GM21529 (cell line): ENCODE measurements around the gene PTPRN2.
"Not testable (repeated sequence)": the region's sequence is repeated elsewhere in the genome, so short reads cannot be mapped to it uniquely, and the experiment has no call there.

Experiments used
- ATAC-seq: cut with Tn5 transposase; IDR thresholded peaks from one replicate; pipeline ENCODE4 v1.9.1; 2021; ENCODE audit not compliant: unreplicated experiment

Gene PTPRN2

GRCh38 chr7:157784979-157785441 lies 802.6 kb downstream of the PTPRN2 start:
- no peak for ATAC-seq

GRCh38 chr7:157784041-157784835 lies 803.4 kb downstream of the PTPRN2 start:
- ATAC-seq, result no peak

GRCh38 chr7:157782041-157782440 lies 805.6 kb downstream of the PTPRN2 start:
- no peak for ATAC-seq

GRCh38 chr7:157780721-157781120 lies 806.9 kb downstream of the PTPRN2 start:
- no peak for ATAC-seq

GRCh38 chr7:157780312-157780711 lies 807.3 kb downstream of the PTPRN2 start:
- ATAC-seq, result no peak

- no peak for ATAC-seq
Measured at GRCh38 chr7:157779206-157779605, 808.4 kb downstream of the PTPRN2 start.

GRCh38 chr7:157777194-157777762 lies 810.3 kb downstream of the PTPRN2 start:
- not testable (repeated sequence) for ATAC-seq

- no peak for ATAC-seq
Measured at GRCh38 chr7:157775560-157776332, 811.9 kb downstream of the PTPRN2 start.

GRCh38 chr7:157775021-157775559 lies 812.5 kb downstream of the PTPRN2 start:
- ATAC-seq, result no peak

GRCh38 chr7:157774495-157774894 lies 813.1 kb downstream of the PTPRN2 start:
- ATAC-seq, result no peak

- ATAC-seq, result no peak
Measured at GRCh38 chr7:157773361-157773760, 814.3 kb downstream of the PTPRN2 start.

- no peak for ATAC-seq
Measured at GRCh38 chr7:157772486-157773130, 815.0 kb downstream of the PTPRN2 start.

GRCh38 chr7:157771689-157772088 lies 815.9 kb downstream of the PTPRN2 start:
- no peak for ATAC-seq

- no peak for ATAC-seq
Measured at GRCh38 chr7:157770716-157771320, 816.8 kb downstream of the PTPRN2 start.

GRCh38 chr7:157769526-157770215 lies 818.0 kb downstream of the PTPRN2 start:
- no peak for ATAC-seq

GRCh38 chr7:157769086-157769485 lies 818.5 kb downstream of the PTPRN2 start:
- ATAC-seq, result no peak

GRCh38 chr7:157768198-157768597 lies 819.4 kb downstream of the PTPRN2 start:
- no peak for ATAC-seq

GRCh38 chr7:157767506-157768197 lies 820.0 kb downstream of the PTPRN2 start:
- ATAC-seq, result no peak

- ATAC-seq, result no peak
Measured at GRCh38 chr7:157766098-157766497, 821.5 kb downstream of the PTPRN2 start.
